Endothelial cell of umbilical vein (primary cell): ENCODE results near the gene STARD4. TPM values are rescaled to one million over a fixed set of nuclear protein-coding genes. Genes with fewer than 3 reads are reported as not detected.

Experiments
- BruUV-seq: library from RNA; stranded (reverse); fragments of 400-500 nt; replicated peaks from 2 replicates; lab custom pipeline; 2021; lab: Mats Ljungman, UMichigan
- CTCF ChIA-PET: fragments of 300-600, 350-600 bp; sonication (Branson Sonifier 250); formaldehyde crosslinking; loops from one replicate; lab custom pipeline; 2021; ENCODE audit warnings: antibody characterized with exemption, inconsistent platforms; lab: Charles Lee
- POLR2A ChIA-PET: fragments of 300-600, 350-600 bp; sonication (Branson Sonifier 250); formaldehyde crosslinking; loops from one replicate; lab custom pipeline; 2021; ENCODE audit warnings: antibody characterized with exemption, inconsistent platforms; lab: Charles Lee
- DNase-seq: peaks from one replicate; pipeline ENCODE4 v3.0.0-alpha.2; 2011; ENCODE audit warnings: low read depth, low spot score
- FAIRE-seq: peaks from 2 replicates; lab custom pipeline; 2011; peaks lifted over from hg19 to GRCh38; lab: Jason Lieb, UNC
- H2AFZ ChIP-seq: 2 replicates; pipeline ENCODE4 v1.6.0; 2012; ENCODE audit warnings: low read depth, low read length, control low read depth, inconsistent platforms
- H3K27ac ChIP-seq: 2 replicates; pipeline ENCODE4 v1.5.1; 2011; ENCODE audit warnings: low read depth, mild to moderate bottlenecking, control low read depth, low read length, moderate library complexity; ENCODE audit not compliant: insufficient read depth
- H3K27me3 ChIP-seq, 2 experiments: 2 replicates each; pipeline versions ENCODE4 v1.6.0 to v1.6.1; 2011; ENCODE audit warnings: low read length in 2 of 2, mixed read lengths in 1 of 2; ENCODE audit not compliant: control insufficient read depth in 2 of 2, insufficient read depth in 2 of 2
- H3K36me3 ChIP-seq, 2 experiments: 2 replicates in 1 of 2; 3 replicates in 1 of 2; pipeline ENCODE4 v1.5.1; 2011; ENCODE audit warnings: low read length in 2 of 2, mild to moderate bottlenecking in 1 of 2, moderate library complexity in 1 of 2; ENCODE audit not compliant: control insufficient read depth in 2 of 2, insufficient read depth in 2 of 2; ENCODE audit errors: extremely low read depth in 1 of 2
- H3K4me1 ChIP-seq: 3 replicates; pipeline ENCODE4 v1.5.1; 2011; ENCODE audit warnings: mild to moderate bottlenecking, low read length; ENCODE audit not compliant: control insufficient read depth, insufficient read depth; ENCODE audit errors: extremely low read depth
- H3K4me2 ChIP-seq: 2 replicates; pipeline ENCODE4 v1.6.1; 2011; ENCODE audit warnings: low read length, control low read depth, mixed read lengths; ENCODE audit not compliant: insufficient read depth
- H3K4me3 ChIP-seq, 3 experiments: fragments of 200-600 bp in 1 of 3; sonication (generic), shearing (Covaris generic) in 1 of 3; replicated peaks in 1 of 3; 2 replicates each; pipeline ENCODE4 v1.5.1; 2011 to 2016; ENCODE audit warnings: control low read depth in 3 of 3, low read length in 3 of 3, mild to moderate bottlenecking in 2 of 3, inconsistent platforms in 1 of 3, low read depth in 1 of 3, moderate library complexity in 1 of 3; ENCODE audit not compliant: insufficient read depth in 1 of 3
- H3K79me2 ChIP-seq: 2 replicates; pipeline ENCODE4 v1.6.0; 2012; ENCODE audit warnings: low read length, inconsistent platforms; ENCODE audit not compliant: control insufficient read depth, insufficient read depth
- H3K9ac ChIP-seq: replicated peaks from 2 replicates; pipeline ENCODE3; 2011; ENCODE audit warnings: low read length, control low read depth; ENCODE audit not compliant: insufficient read depth; ENCODE audit errors: extremely low read depth
- H3K9me1 ChIP-seq: replicated peaks from 3 replicates; pipeline ENCODE4 v1.6.0; 2011; ENCODE audit warnings: mild to moderate bottlenecking, low read length; ENCODE audit not compliant: control insufficient read depth, insufficient read depth; ENCODE audit errors: extremely low read depth
- H3K9me3 ChIP-seq: replicated peaks from 2 replicates; pipeline ENCODE4 v1.5.1; 2012; ENCODE audit warnings: low read length, inconsistent platforms; ENCODE audit not compliant: control insufficient read depth, insufficient read depth
- H4K20me1 ChIP-seq: replicated peaks from 2 replicates; pipeline ENCODE3; 2011; ENCODE audit warnings: mild to moderate bottlenecking, low read length; ENCODE audit not compliant: control insufficient read depth, insufficient read depth; ENCODE audit errors: extremely low read depth
- CTCF ChIP-seq, 2 donors: IDR thresholded peaks; 1 replicate in 1 of 2; 2 replicates in 1 of 2; pipeline ENCODE4 v1.5.1; 2011; ENCODE audit warnings: low read length in 2 of 2, mild to moderate bottlenecking in 2 of 2, moderate library complexity in 2 of 2, control low read depth in 1 of 2, inconsistent platforms in 1 of 2, low read depth in 1 of 2; ENCODE audit not compliant: insufficient read depth in 1 of 2; ENCODE audit errors: extremely low read depth in 1 of 2
- EZH2 ChIP-seq: IDR thresholded peaks from 2 replicates; pipeline ENCODE4 v1.6.1; 2012; ENCODE audit warnings: borderline replicate concordance, low read depth, mild to moderate bottlenecking, moderate library complexity, low read length, inconsistent platforms; ENCODE audit not compliant: severe bottlenecking
- FOS ChIP-seq: IDR thresholded peaks from 2 replicates; pipeline ENCODE4 v1.6.1; 2011; ENCODE audit warnings: mild to moderate bottlenecking, low read length, moderate library complexity, borderline replicate concordance; ENCODE audit not compliant: insufficient read depth
- GATA2 ChIP-seq: IDR thresholded peaks from 2 replicates; pipeline ENCODE4 v1.7.0; 2011; ENCODE audit warnings: low read depth, mild to moderate bottlenecking, moderate library complexity, mixed read lengths, low read length; ENCODE audit not compliant: insufficient read length, insufficient read depth
- JUN ChIP-seq: IDR thresholded peaks from 2 replicates; pipeline ENCODE4 v1.6.1; 2011; ENCODE audit warnings: borderline replicate concordance, low read depth; ENCODE audit not compliant: insufficient read length, insufficient read depth
- MAX ChIP-seq: IDR thresholded peaks from 2 replicates; pipeline ENCODE4 v1.6.1; 2011; ENCODE audit not compliant: insufficient read depth, insufficient read length
- MYC ChIP-seq: IDR thresholded peaks from one replicate; pipeline ENCODE4 v1.6.1; 2011; ENCODE audit warnings: mild to moderate bottlenecking, low read depth, low read length
- POLR2A ChIP-seq: IDR thresholded peaks from 2 replicates; pipeline ENCODE4 v1.6.1; 2012; ENCODE audit warnings: low read depth, mild to moderate bottlenecking, control low read depth, low read length
- POLR2AphosphoS5 ChIP-seq: IDR thresholded peaks from 2 replicates; pipeline ENCODE4 v1.6.1; 2012; ENCODE audit warnings: low read depth, mild to moderate bottlenecking, control low read depth, low read length, moderate library complexity; ENCODE audit not compliant: insufficient read depth
- dilution Hi-C: fragments of 300-500 bp; cut with MboI; formaldehyde crosslinking; loops from one replicate; pipeline ENCODE4 v1.15.0; 2019; ENCODE audit warnings: low sequenced_read_pairs; ENCODE audit not compliant: extremely low pct_ligation_motif_present
- intact Hi-C: fragments of 100-400 bp; cut with micrococcal nuclease; formaldehyde crosslinking; loops from one replicate; pipeline ENCODE4 v1.10.0; 2022
- polyA plus RNA-seq, 4 experiments: library from polyadenylated mRNA; depleted of rRNA in 3 of 4; stranded (reverse) in 3 of 4; unstranded in 1 of 4; fragments of >200 nt; gene quantifications; 2 replicates each; pipeline versions ENCODE4 v1.2.1 to v1.2.3, GENCODE V29; 2011 to 2012; ENCODE audit warnings: missing spikeins in 1 of 4
- total RNA-seq: library from RNA; stranded (reverse); gene quantifications from 2 replicates; pipeline ENCODE4 v1.2.3, GENCODE V29; 2021

The STARD4 gene
- total and polyA plus RNA-seq, 2 donors (not counting 3 experiments of a cell fraction or from before 2014, with no cell fraction given): 33.6 to 77.1 TPM

- Histone ChIP-seq H3K4me1 (peaks cover 22% of the 10 kb centered on the region), H3K9me3 (no peaks in the 10 kb centered on the region), H4K20me1 (peaks cover 12% of the 10 kb centered on the region), H3K9me1 (no peaks in the 10 kb centered on the region), H3K79me2 (peaks cover 98% of the 10 kb centered on the region), H2AFZ (no peak overlapping the region), H3K9ac (no peak overlapping the region), H3K27me3 (no peaks in the 10 kb centered on the region), H3K4me2 (peak overlapping the region; percentile 100), H3K36me3 (peaks cover 2 to 14% of the 10 kb centered on the region in 2 experiments), H3K27ac (no peak overlapping the region), H3K4me3 (no peak overlapping the region)
- ChIA-PET CTCF (interaction anchor here (1.0 to 2.1 kb wide), 4 partner anchors 11 to 349 kb away, joined by 3 to 11 read pairs (median 4); no protein-coding TSS in a partner anchor), POLR2A (interaction anchor here (1.0 kb wide), 1 partner anchor 11 kb away, joined by 4 read pairs; no protein-coding TSS in a partner anchor)
- dilution Hi-C loops (no loop called here), intact Hi-C loops (no loop called here)
- DNase-seq (no peak), FAIRE-seq (no peak)
- no TSS peak for BruUV-seq
- TF ChIP-seq FOS (no peak), MAX (no peak)
These were observed 5.1 kb downstream of the STARD4 start for GRCh38 chr5:111507276-111507675.

- H3K36me3 ChIP-seq: peaks cover 2 to 24% of the 10 kb centered on the region in 2 experiments
- CTCF ChIA-PET: interaction anchor here (0.9 kb wide), 1 partner anchor 27 kb away, joined by 3 read pairs; no protein-coding TSS in a partner anchor
- H3K27me3 ChIP-seq: no peaks in the 10 kb centered on the region
- H3K4me1 ChIP-seq: peaks cover 14% of the 10 kb centered on the region
- no peak overlapping the region for H3K27ac ChIP-seq
- peaks cover 16% of the 10 kb centered on the region for H4K20me1 ChIP-seq
- DNase-seq (no peak), FAIRE-seq (no peak)
- no peaks in the 10 kb centered on the region for H3K9me3 ChIP-seq
- H3K9me1 ChIP-seq: no peaks in the 10 kb centered on the region
- no peak overlapping the region for H2AFZ ChIP-seq
- intact Hi-C loops (no loop called here), dilution Hi-C loops (no loop called here)
- no peak overlapping the region for H3K9ac ChIP-seq
- no TSS peak for BruUV-seq
- POLR2A ChIA-PET: no interaction called here
- H3K79me2 ChIP-seq: peaks cover 94% of the 10 kb centered on the region
- no peak overlapping the region for H3K4me2 ChIP-seq
- TF ChIP-seq POLR2A (no peak), GATA2 (no peak), POLR2AphosphoS5 (no peak), MYC (no peak), FOS (no peak), EZH2 (no peak), MAX (no peak), JUN (no peak), CTCF (IDR thresholded peaks at IDR 0.05; ENCODE audit: extremely low read depth in 1 of 2, insufficient read depth in 1 of 2, low read depth in 1 of 2, low read length in 2 of 2) (no peak)
- no peak overlapping the region for H3K4me3 ChIP-seq
These were observed 7.2 kb downstream of the STARD4 start for GRCh38 chr5:111505096-111505495.
